Keratinocyte (primary cell): Measurements from ENCODE around the gene LDLRAD2. TPM values are rescaled to one million over a fixed set of nuclear protein-coding genes. Genes with fewer than 3 reads are reported as not detected.

Experiments used
- DNase-seq: peaks from one replicate; pipeline ENCODE4 v3.0.0-alpha.2; 2011; ENCODE audit warnings: low read depth, missing footprints, low spot score
- FAIRE-seq: peaks from 2 replicates; lab custom pipeline; 2011; peaks lifted over from hg19 to GRCh38; lab: Jason Lieb, UNC
- H2AFZ ChIP-seq: 2 replicates; pipeline ENCODE4 v1.6.0; 2012; ENCODE audit warnings: low read length, control low read depth, inconsistent platforms; ENCODE audit not compliant: control insufficient read depth
- H3K27ac ChIP-seq: 2 replicates; pipeline ENCODE4 v1.5.1; 2011; ENCODE audit warnings: low read length; ENCODE audit not compliant: control insufficient read depth, insufficient read depth
- H3K27me3 ChIP-seq: 3 replicates; pipeline ENCODE4 v1.6.0; 2011; ENCODE audit warnings: low read length; ENCODE audit not compliant: control insufficient read depth, insufficient read depth; ENCODE audit errors: extremely low read depth
- H3K36me3 ChIP-seq, 2 experiments: 2 replicates in 1 of 2; 3 replicates in 1 of 2; pipeline ENCODE4 v1.5.1; 2011; ENCODE audit warnings: low read length in 2 of 2, mild to moderate bottlenecking in 1 of 2; ENCODE audit not compliant: control insufficient read depth in 2 of 2, insufficient read depth in 2 of 2; ENCODE audit errors: extremely low read depth in 1 of 2
- H3K4me1 ChIP-seq: 3 replicates; pipeline ENCODE4 v1.5.1; 2011; ENCODE audit warnings: low read length; ENCODE audit not compliant: control insufficient read depth, insufficient read depth; ENCODE audit errors: extremely low read depth
- H3K4me2 ChIP-seq: 3 replicates; pipeline ENCODE4 v1.6.0; 2011; ENCODE audit warnings: low read depth, low read length; ENCODE audit not compliant: control insufficient read depth, insufficient read depth; ENCODE audit errors: extremely low read depth
- H3K4me3 ChIP-seq, 3 experiments: fragments of 200-600 bp in 1 of 3; sonication (generic) in 1 of 3; 2 replicates in 2 of 3; 3 replicates in 1 of 3; pipeline ENCODE4 v1.5.1; 2011 to 2016; ENCODE audit warnings: low read length in 3 of 3, mild to moderate bottlenecking in 3 of 3, control low read depth in 2 of 3, inconsistent platforms in 1 of 3, low read depth in 1 of 3, mixed read lengths in 1 of 3, mixed run types in 1 of 3, moderate library complexity in 1 of 3; ENCODE audit not compliant: control insufficient read depth in 2 of 3, insufficient read depth in 2 of 3; ENCODE audit errors: extremely low read depth in 1 of 3
- H3K79me2 ChIP-seq: 2 replicates; pipeline ENCODE4 v1.6.0; 2012; ENCODE audit warnings: low read length; ENCODE audit not compliant: control insufficient read depth, insufficient read depth
- H3K9ac ChIP-seq: 3 replicates; pipeline ENCODE4 v1.6.0; 2011; ENCODE audit warnings: low read length; ENCODE audit not compliant: control insufficient read depth, insufficient read depth; ENCODE audit errors: extremely low read depth
- H3K9me1 ChIP-seq: 3 replicates; pipeline ENCODE4 v1.6.0; 2011; ENCODE audit warnings: low read length; ENCODE audit not compliant: control insufficient read depth, insufficient read depth; ENCODE audit errors: extremely low read depth
- H3K9me3 ChIP-seq: 2 replicates; pipeline ENCODE4 v1.5.1; 2012; ENCODE audit warnings: low read depth, low read length; ENCODE audit not compliant: control insufficient read depth
- H4K20me1 ChIP-seq: 3 replicates; pipeline ENCODE4 v1.6.0; 2011; ENCODE audit warnings: low read length; ENCODE audit not compliant: control insufficient read depth, insufficient read depth; ENCODE audit errors: extremely low read depth
- EZH2 ChIP-seq: IDR thresholded peaks from one replicate; pipeline ENCODE4 v1.6.1; 2012; ENCODE audit warnings: inconsistent platforms, mild to moderate bottlenecking, low read length, moderate library complexity
- dilution Hi-C: fragments of 300-500 bp; cut with MboI; formaldehyde crosslinking; loops from one replicate; pipeline ENCODE4 v1.7.0; 2020; ENCODE audit warnings: low sequenced_read_pairs; ENCODE audit not compliant: extremely low pct_ligation_motif_present
- polyA plus RNA-seq, 5 experiments: library from polyadenylated mRNA; depleted of rRNA in 3 of 5; stranded (reverse) in 3 of 5; stranded (forward) in 1 of 5; unstranded in 1 of 5; fragments of >200 nt; gene quantifications; 1 replicate in 1 of 5; 2 replicates in 3 of 5; 3 replicates in 1 of 5; pipeline versions ENCODE4 v1.2.1 to v1.2.3, GENCODE V29; 2011 to 2012; ENCODE audit warnings: missing spikeins in 2 of 5, low read depth in 1 of 5, low replicate concordance in 1 of 5
- TF ChIP-seq, protein P1 (sequence below), 3 experiments: IDR thresholded peaks in 1 of 3; conservative IDR thresholded peaks in 1 of 3; optimal IDR thresholded peaks in 1 of 3; 2 replicates in 2 of 3; 3 replicates in 1 of 3; pipeline versions ENCODE3 to v1.5.1; 2011; ENCODE audit warnings: low read length in 3 of 3, mild to moderate bottlenecking in 3 of 3, moderate library complexity in 2 of 3, control low read depth in 1 of 3, inconsistent platforms in 1 of 3; ENCODE audit not compliant: insufficient read depth in 2 of 3; ENCODE audit errors: extremely low read depth in 1 of 3

LDLRAD2 gene
- polyA plus RNA-seq, 1 donor (not counting 4 experiments of a cell fraction or from before 2014, with no cell fraction given) = 0.07 TPM

DNA sequence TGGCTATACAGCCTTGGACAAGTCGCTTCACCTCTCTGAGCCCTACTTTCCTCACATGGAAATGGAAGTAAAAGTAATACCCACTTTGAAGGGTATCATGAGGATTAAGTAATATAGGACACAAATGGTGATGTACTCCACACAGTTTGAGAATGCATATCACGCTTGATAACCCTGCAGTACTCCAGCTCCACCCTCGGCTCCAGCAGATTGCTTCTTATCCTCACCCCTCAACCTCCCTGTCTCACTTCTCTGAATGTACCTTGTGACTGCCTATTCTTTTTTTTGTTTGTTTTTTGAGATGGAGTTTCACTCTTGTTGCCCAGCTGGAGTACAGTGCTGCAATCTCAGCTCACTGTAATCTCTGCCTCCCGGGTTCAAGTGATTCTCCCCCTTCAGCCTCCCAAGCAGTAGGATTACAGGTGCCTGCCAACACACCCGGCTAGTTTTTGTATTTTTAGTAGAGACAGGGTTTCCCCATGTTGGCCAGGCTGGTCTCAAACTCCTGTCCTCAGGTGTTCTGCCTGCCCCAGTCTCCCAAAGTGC, 55.5 kb downstream of the LDLRAD2 start:
- H3K79me2 ChIP-seq = no peaks in the 10 kb centered on the region
- no peak overlapping the region for H3K27ac ChIP-seq
- H3K9ac ChIP-seq = no peak overlapping the region
- no peaks in the 10 kb centered on the region for H3K9me3 ChIP-seq
- TF ChIP-seq, protein P1, sequence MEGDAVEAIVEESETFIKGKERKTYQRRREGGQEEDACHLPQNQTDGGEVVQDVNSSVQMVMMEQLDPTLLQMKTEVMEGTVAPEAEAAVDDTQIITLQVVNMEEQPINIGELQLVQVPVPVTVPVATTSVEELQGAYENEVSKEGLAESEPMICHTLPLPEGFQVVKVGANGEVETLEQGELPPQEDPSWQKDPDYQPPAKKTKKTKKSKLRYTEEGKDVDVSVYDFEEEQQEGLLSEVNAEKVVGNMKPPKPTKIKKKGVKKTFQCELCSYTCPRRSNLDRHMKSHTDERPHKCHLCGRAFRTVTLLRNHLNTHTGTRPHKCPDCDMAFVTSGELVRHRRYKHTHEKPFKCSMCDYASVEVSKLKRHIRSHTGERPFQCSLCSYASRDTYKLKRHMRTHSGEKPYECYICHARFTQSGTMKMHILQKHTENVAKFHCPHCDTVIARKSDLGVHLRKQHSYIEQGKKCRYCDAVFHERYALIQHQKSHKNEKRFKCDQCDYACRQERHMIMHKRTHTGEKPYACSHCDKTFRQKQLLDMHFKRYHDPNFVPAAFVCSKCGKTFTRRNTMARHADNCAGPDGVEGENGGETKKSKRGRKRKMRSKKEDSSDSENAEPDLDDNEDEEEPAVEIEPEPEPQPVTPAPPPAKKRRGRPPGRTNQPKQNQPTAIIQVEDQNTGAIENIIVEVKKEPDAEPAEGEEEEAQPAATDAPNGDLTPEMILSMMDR (optimal IDR thresholded peaks at IDR 0.05 in 1 of 3, IDR thresholded peaks at IDR 0.05 in 1 of 3, conservative IDR thresholded peaks at IDR 0.05 in 1 of 3; ENCODE audit: extremely low read depth in 1 of 3, insufficient read depth in 2 of 3, low read length in 3 of 3) = no peak
- H3K4me2 ChIP-seq = no peak overlapping the region
- peaks cover 14% of the 10 kb centered on the region for H3K4me1 ChIP-seq
- H3K36me3 ChIP-seq = peaks cover 11 to 38% of the 10 kb centered on the region in 2 experiments
- H3K4me3 ChIP-seq = no peak overlapping the region
- no peaks in the 10 kb centered on the region for H3K27me3 ChIP-seq
- dilution Hi-C loops = no loop called here
- no peak for FAIRE-seq
- no peaks in the 10 kb centered on the region for H4K20me1 ChIP-seq
- no peak for DNase-seq
- H3K9me1 ChIP-seq = peaks cover 2% of the 10 kb centered on the region
- no peak overlapping the region for H2AFZ ChIP-seq

DNA sequence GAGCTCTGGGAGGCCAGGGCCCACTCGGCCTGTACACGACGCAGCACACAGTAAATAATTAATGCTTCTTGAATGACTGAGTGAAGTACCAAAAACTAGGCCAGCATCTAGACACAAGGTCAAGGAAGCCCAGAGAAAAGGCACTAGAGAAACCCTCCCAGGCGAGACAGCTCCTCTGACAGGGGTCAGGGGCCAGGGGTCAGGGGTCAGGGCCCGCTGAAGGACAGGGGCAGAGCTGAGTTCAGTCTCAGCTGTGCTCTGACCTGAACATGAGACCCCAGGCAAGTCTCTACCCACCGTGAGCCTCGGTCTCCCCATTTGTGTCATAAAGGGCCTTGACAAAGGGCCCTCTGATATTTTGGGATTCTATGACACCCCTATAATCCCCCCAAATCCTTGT, 56.4 kb downstream of the LDLRAD2 start:
- peaks cover 2% of the 10 kb centered on the region for H3K9me1 ChIP-seq
- H4K20me1 ChIP-seq = no peaks in the 10 kb centered on the region
- no peak overlapping the region for H3K4me2 ChIP-seq
- H3K36me3 ChIP-seq = peaks cover 18 to 44% of the 10 kb centered on the region in 2 experiments
- H3K27ac ChIP-seq = no peak overlapping the region
- no peaks in the 10 kb centered on the region for H3K9me3 ChIP-seq
- DNase-seq (no peak), FAIRE-seq (no peak)
- H2AFZ ChIP-seq = no peak overlapping the region
- H3K27me3 ChIP-seq = no peaks in the 10 kb centered on the region
- TF ChIP-seq, protein P1 (optimal IDR thresholded peaks at IDR 0.05 in 1 of 3, IDR thresholded peaks at IDR 0.05 in 1 of 3, conservative IDR thresholded peaks at IDR 0.05 in 1 of 3; ENCODE audit: extremely low read depth in 1 of 3, insufficient read depth in 2 of 3, low read length in 3 of 3) = no peak
- TF ChIP-seq EZH2 = no peak
- peaks cover 14% of the 10 kb centered on the region for H3K4me1 ChIP-seq
- H3K79me2 ChIP-seq = no peaks in the 10 kb centered on the region
- H3K9ac ChIP-seq = no peak overlapping the region
- dilution Hi-C loops = no loop called here
- no peak overlapping the region for H3K4me3 ChIP-seq
